GM18951 (cell line): ENCODE results near the gene SERPING1.

Experiments
- POLR2A ChIP-seq: IDR thresholded peaks from 4 replicates; pipeline ENCODE4 v1.6.1; 2011; ENCODE audit warnings: mild to moderate bottlenecking; ENCODE audit not compliant: insufficient read length, insufficient read depth; ENCODE audit errors: extremely low read depth
- in situ Hi-C: fragments of 300-500 bp; cut with MboI; formaldehyde crosslinking; loops from one replicate; pipeline ENCODE4 v1.12.0; 2022; ENCODE audit warnings: low sequenced_read_pairs, mixed read lengths, inconsistent platforms; ENCODE audit not compliant: unreplicated experiment

Gene SERPING1

DNA sequence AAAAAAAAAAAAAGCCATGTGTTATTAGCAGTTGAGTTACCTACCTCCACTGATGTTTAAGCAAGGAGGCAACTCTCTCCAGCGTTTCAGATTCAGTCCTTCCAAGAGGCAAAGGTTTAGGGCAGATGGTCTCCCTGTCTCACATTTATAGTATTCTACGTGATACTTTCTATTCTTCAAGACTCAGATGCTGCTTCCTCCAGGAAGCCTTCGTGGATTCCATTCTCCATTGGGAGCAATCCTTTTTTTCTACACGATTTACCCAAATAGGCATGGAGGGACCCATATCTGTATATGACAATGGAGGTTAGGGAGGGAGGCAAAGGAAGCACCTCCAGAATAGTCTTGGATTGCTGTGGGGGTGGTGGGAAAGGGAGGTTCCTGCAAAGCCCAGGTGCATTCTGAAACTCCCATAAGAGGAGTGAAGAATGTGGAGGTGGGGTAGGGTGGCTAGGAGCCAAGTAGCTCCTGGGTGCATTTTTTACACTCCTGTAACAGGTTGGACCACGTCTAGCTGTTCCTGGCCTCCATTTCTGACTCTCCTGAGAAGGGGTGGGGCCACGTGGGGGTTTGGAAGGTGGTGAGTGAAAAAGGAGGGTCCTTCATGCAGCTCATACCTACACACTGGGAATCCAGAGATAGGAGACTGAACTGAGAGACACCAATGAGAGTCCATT is 36.0 kb downstream of the SERPING1 start:
- in situ Hi-C loops: no loop called here
- no peak for TF ChIP-seq POLR2A

DNA sequence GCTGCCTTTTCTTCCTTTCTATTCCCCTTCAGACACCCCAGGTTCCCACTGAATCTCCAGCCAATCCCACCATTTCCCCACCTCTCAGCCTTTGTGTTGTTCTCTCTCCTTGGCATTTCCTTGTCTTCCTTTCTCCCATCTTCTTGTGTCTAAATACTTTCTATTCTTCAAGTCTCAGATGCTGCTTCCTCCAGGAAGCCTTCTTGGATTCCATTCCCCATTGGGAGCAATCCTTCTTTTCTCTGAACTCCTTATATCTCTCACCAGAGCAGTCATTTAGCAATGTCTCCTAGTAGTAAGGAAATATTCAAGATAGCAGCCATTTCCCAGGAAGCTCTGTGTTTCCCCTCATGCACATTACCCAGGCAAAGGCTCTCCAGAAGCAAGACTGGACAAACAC is 36.8 kb downstream of the SERPING1 start:
- no peak for TF ChIP-seq POLR2A
- in situ Hi-C loops: no loop called here

DNA sequence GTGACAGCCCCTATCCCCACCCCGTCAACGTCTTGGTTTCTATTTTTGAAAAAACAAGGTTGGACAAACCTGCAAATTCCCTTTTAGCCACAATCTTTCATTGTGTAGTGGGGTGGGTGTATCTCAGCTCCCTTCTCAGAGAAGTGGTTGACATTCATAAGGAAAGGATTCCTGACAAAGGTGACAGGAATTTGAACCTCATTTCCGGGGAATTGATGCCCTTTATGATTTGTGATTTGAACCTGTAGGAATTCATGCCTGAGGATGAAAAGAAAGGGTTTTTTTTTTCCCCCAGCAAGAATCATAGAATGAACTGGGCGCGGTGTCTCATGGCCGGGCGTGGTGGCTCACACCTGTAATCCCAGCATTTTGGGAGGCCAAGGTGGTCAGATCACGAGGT is 37.8 kb downstream of the SERPING1 start:
- TF ChIP-seq POLR2A: no peak
- in situ Hi-C loops: no loop called here

DNA sequence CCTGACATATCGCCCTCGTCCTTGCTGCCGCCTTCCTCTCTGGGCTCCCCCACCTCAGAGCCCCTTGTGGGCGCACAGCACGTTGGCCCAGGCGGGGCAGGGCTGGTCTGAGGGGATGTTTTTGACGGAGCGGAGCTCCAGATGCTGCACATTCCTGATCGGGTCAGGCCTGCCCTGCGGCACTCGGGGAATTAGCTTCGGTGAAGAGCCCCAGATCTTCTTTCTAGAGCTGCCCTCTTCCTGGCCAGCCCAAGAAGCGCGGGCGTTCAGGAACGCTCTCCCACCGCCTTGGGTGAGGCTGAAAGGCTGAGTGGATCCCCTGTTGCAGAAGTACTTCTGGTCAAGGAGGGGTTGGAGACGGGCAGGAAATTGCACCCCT is 40.1 kb downstream of the SERPING1 start:
- in situ Hi-C loops: no loop called here
- no peak for TF ChIP-seq POLR2A

DNA sequence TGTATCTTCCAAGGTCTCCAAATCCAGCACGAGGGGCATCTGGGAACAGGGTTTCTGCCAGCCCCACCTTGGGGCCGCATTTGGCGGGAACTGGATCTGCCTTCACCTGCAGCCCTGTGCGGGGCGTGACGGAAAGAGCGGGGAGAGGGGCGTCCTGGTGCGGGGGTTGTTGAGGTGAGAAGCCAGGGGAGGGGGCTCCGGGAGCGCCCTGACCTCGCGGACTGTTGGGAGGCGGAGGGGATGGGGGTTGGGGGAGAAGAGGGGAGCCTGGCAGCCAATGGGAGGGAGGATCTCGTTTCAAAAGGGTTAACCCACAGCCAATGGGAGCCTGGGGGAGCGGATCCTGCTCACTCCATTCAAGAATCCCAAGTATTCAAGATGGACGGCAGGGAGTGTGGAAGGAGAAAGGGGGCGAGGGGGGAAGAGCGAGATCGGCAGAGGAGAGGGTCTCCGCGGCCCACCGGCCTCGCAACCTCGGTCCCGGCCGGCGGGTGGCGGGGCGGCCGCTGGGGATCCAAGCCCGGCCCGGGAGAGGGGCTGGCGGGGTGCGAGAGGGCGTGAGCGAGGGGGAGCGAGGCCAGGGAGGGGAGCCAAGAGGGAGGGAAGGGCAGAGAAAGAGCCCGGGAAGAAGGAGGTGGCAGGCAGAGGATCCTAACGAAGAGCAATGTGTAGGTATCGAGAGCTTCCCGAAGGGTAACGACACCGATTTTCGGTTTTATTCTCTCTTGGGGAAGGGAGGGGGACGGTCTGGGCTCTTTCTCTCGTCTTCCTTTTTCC is 40.7 kb downstream of the SERPING1 start:
- TF ChIP-seq POLR2A: peak; percentile 36
- in situ Hi-C loops: no loop called here

DNA sequence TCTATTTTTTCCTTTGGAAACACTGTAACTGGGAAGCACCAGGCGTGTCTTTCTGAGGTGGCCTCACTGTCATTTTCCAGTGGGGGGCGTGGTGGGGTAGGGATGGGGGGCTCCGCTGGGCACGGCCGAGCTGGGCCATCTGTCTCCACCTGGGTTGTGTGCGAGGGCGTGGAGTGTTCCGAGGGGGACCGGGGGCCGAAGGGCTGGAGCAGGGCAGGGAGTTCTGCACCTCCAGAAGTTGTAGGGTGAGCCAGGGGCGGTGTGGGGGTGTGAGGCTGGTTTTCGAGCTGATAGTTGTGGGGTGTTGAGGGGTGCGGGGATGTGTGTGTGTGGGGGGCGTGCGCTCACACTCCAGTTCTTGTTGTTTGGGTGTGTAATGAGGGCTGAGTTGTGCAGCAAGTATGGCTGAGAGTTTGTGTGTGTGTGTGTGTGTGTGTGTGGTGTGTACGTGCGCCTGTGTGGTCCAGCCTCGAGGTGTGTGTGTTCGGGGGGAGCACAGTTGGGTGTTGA is 41.4 kb downstream of the SERPING1 start:
- no peak for TF ChIP-seq POLR2A
- in situ Hi-C loops: no loop called here

DNA sequence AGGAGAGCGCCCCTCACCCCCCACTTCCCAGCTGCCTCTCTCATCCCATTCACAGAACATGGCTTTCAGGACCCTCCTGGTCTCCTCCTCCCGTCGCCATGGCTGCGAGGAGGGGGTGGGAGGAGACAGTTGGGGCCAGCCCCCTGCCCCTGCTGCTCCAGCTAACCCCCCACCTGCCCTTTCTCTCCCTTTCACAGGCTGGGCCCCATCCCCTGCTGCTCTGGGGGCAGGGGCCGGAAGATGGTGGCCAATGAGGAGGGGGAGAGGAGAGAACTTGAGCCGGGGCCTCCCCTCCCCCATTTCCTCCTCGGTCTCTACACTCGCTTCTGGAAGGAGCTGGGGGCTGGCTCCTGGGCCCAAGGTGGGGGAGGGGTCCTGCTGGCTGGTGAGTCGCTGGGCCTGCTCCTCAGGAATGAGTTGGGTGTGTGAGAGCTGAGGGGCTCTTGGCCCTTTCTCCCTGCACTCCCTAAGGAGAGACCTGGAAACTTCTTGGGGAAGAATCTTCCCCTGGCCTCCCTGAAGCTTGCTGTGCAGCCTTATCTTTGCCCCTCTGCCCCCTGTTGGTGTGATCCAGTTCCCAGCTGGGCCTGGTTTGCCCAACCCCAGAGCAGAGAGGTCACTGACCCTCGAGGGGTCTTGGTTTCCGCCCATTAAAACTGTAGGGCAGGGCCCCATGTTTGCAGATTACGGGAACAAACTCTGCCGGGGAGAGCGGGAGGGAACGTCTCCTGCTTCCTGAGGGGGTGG is 42.0 kb downstream of the SERPING1 start:
- in situ Hi-C loops: loop anchor here (5.0 kb wide), 1 partner anchor 72 kb away; the partner anchor contains the start of gene UBE2L6
- TF ChIP-seq POLR2A: no peak

DNA sequence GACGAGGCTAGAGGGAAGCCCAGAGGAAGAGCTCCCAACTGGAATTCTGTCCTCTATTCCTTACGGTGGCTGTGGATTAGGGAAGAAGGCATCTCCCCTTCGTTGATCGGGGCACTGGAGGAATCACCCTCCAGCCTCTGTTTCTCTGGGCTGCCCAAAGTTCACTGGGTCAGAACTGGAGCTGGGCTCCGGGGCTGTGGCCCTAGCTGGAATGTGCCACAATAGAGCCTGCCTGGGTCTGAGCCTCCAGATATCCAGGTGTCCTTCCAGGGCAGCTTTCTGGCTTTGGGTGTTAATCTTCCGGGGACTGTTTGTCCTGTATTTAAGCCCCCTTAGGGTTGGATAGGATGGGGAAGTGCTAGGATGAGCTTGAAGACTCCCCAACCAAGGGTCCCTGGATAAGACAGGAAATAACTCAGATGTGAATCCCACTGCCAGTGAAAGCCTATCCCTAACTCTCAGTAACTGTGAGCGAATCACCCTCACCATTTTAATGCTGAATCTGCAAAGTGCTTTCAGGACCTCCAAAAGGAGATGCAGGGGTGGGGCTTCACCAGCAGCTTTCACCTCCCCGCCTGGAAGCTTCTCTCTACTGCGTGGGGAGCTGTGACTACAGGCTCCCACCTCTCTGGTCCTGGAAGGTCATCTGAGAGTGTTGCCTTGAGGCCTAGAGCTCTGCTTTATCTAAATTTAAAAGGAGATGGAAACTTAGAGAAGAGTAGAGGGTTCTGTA is 42.7 kb downstream of the SERPING1 start:
- no peak for TF ChIP-seq POLR2A
- in situ Hi-C loops: loop anchor here (5.0 kb wide), 1 partner anchor 73 kb away; the partner anchor contains the start of gene UBE2L6

DNA sequence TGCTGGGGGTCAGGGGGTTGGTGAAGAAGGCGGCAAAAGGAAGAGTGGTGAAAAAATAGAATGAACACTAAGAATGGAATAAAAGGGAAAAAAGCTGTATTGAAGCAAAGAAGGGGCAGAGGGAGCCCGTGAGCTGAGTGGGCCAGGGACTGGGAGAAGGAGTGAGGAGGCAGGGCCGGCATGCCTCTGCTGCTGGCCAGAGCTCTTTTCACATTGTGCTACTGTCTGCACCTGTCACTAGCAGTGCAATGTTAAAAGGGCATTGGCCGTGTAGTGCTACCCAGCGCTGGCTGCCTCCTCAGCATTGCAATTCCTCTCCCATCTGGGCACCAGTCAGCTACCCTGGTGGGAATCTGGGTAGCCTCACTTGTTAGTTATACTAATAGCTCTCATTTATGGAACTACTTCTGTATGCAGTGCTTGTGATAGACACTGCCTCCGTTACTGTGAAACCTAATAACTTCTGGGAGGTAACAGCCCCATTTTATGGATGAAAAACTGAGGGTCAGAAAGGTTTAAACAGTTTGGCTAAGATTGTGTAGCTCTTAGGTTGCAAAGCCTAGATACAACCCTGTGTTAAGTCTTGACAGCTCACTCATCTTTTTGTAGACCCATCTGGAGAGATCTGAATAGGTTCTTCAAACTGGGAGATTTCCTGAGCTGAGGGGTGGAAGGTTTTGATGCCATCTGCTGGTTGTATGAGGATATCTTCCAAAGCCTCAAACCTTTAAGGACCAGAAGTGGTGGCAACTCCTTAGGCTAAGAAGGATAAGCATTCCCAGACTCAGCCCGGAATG is 43.7 kb downstream of the SERPING1 start:
- no peak for TF ChIP-seq POLR2A
- in situ Hi-C loops: loop anchor here (5.0 kb wide), 1 partner anchor 74 kb away; the partner anchor contains the start of gene UBE2L6

DNA sequence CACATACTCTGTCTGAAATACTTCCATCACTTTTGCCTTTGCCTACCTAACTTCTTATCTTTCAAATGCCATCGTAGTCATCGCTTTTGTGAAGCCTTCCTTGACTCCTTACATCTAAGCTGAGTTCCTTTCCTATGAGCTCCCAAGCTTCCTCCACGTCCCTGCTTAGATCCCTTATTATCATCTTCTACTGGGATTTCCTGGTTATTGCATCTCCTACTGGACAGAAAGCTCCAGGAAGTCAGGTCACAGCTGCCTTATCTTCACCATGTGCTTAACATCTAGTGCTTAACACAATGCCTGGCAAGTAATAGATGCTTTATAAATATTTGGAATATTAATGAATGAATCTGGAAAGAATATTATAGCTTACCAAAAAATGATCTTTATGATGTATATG is 46.3 kb downstream of the SERPING1 start:
- TF ChIP-seq POLR2A: no peak
- in situ Hi-C loops: loop anchor here (5.0 kb wide), 1 partner anchor 77 kb away; the partner anchor contains the start of gene UBE2L6

DNA sequence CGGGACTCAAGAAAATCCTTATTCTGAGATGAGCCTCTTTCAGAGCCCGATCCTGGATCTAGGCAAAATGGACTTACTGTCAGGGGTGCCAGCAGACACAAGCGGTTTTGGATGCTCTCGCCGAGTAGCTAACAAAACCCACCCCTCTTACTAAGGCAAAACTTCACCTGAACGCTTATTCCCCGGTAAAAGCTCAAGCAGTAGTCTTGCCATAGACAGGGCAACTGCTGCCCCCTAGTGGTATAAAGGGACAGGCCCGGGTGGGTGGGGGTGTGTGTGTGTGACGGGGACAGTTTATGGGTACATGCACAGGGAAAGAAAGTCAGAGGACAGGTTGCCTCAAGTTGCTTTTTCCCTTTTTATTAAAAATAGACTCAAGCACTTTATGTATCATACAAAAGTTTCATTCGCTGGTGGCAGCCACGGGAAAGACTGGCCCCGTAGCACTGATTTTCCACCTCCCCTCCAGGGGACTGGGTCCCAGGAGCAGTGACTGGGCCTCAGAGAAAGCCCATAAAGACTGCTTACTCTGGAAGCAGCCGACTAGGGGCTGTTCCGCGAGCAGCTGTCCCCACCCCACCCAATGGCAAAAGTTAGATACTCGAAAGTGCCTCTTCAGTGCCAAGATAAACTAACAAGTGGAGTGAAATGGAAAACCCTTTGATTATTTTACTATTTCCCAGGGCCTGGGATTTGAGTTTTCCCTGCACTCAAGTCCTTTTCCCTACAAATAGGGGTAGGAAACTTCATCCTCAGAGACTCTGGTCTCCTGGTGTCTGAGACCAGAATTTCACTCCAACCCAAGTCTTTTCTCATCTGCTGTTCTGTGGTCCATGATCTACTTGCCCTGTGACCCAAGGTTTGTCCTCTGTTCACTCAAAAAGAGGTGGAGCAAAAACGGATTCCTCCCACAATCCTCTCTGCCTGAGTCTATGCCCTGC is 47.5 kb downstream of the SERPING1 start:
- no peak for TF ChIP-seq POLR2A
- in situ Hi-C loops: loop anchor here (5.0 kb wide), 1 partner anchor 78 kb away; the partner anchor contains the start of gene UBE2L6
